HG03159 (cell line): Measurements from ENCODE around the gene WARS2.
"Not testable (repeated sequence)": the region's sequence is repeated elsewhere in the genome, so short reads cannot be mapped to it uniquely, and the experiment has no call there.

Source experiments
- ATAC-seq: cut with Tn5 transposase; IDR thresholded peaks from one replicate; pipeline ENCODE4 v1.9.1; 2021; ENCODE audit warnings: mild to moderate bottlenecking, moderate library complexity; ENCODE audit not compliant: unreplicated experiment

Gene WARS2

GRCh38 chr1:119139857-119140176 lies 636 bp downstream of the WARS2 start:
- ATAC-seq, result peak; percentile 22

DNA sequence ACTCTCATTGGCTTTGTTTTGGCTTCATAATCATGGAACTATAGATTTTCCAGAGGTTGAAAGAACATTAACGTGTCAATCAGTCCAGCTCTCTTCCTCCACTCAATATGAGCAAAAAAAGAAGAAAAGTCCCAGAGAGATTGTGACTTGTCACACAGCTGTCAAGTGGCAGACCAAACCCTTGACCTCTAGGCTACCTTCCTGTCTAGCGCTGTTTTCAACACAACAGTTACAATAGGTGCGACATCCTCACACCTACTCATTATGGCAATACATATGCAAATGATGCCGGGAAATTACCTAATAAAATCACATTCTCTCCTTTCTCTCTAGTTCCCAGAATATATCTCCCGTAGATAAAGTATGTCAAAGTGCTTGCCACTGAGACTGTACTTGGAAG lies 1.1 kb downstream of the WARS2 start:
- peak; percentile 33 for ATAC-seq

DNA sequence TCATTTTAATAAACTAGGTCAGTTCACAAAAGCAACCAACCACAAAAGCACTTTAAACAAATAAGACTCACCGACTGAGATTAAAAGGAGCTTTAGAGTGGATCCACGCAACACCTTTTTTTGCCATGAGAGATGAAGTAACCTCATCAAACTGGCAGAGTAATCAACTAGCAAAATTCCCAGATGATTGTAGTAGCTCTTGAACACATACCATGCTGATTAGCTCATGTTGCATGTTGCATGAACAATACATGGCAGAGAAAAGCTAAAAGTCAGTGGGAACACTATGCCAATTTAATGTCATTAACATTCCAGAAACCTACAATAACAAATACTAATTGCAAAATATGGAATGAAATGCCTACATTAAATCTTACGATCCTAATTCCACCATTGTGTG lies 4.1 kb downstream of the WARS2 start:
- no peak for ATAC-seq

- ATAC-seq, result no peak
Observed at GRCh38 chr1:119133987-119134386, 6.5 kb downstream of the WARS2 start.

DNA sequence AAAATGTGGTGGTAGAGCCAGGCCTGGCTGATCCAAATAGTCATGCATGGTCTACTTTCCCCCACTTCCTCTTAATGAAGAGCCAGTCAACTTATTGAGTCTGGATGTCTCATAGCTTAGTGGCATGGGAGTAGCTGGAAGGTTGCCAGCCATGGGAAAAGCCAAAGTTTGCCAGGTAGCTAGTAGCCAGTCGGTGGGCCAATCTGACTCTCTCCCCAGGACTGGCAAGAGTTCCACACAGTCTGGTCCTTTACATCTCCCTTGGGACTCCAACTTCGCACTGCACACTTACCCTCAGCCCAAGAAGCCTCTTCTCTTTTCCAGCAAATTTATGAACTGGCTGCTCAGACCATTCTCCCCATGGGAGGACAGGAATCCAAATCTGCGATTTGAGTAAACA lies 8.3 kb downstream of the WARS2 start:
- ATAC-seq, result no peak

GRCh38 chr1:119125874-119126273 lies 14.6 kb downstream of the WARS2 start:
- no peak for ATAC-seq

DNA sequence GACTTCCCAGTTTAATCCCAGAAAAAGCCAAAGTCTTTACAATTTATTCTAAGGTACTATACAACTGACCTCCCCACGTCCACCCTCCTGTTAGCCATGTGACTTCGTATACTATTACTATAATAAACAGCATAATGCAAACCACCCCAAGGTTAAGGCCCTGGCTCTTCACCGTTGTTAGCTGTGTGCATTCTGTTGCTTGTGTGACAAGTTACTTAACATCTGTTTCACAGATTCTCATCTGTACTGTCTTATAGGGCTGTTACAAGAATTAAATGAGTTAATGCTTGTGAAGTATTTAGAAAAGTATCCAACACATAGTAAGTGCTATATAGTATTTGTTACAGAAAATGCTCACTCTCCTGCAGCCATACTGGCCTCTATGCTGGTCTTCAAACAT lies 15.7 kb downstream of the WARS2 start:
- no peak for ATAC-seq

GRCh38 chr1:119121872-119122271 lies 18.6 kb downstream of the WARS2 start:
- ATAC-seq, result not testable (repeated sequence)

GRCh38 chr1:119116725-119117124 lies 23.7 kb downstream of the WARS2 start:
- no peak for ATAC-seq

DNA sequence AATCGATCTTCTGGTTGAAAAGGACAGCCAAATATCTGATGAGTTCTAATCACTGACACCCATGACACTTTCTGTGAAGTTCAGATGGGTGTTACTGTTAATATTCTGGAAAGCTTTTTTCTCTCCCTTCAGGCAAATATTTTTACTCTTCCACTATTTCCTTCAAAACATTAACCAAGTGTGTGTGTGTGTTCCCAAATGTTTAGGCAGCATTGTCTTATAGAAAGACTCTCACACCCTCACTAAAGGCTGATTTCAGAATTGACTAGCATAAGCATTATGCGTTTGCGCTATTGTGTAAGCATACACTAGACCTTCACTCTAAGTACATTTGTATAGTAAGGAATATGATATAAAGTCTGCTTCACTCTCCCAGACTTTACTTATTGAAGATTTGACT lies 24.7 kb downstream of the WARS2 start:
- ATAC-seq, result no peak

- no peak for ATAC-seq
Observed at GRCh38 chr1:119115311-119115710, 25.1 kb downstream of the WARS2 start.

DNA sequence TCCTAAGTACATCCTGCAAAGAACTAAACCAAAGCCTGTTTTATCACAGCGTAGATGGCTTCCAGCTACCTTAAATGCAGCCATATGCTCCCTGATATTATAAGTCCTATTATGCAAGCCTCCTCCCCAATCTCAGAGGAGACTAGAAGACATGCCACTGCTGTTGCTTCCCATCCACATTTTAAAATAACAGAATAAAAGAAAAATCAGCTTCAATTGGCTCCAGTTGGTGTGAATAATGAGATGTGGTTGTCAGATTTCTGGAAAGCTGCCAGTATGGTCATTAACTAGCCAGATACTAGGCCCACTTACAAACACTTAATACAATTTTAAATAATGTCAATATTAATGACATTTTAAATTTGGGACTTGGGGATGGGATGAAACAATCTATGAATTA lies 25.7 kb downstream of the WARS2 start:
- ATAC-seq, result no peak

GRCh38 chr1:119112791-119113190 lies 27.7 kb downstream of the WARS2 start:
- ATAC-seq, result no peak

DNA sequence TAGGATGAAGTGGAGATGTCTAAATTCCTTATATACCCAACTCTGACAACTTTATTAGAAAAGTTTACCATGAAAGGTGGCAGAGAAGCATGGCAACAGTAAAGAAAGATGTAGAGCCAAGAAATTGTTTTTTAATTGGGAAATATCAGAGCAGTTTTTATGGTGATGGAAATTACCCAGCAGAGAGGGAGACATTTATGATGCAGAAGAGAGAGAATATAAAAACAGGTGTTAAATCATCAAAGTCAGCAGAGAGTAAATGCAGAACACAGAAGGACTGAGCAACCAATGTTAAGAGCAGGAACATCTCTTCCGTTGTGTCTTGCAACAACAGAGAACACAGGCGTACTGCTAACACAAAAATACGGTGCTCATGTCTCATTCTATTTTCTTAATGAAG lies 28.2 kb downstream of the WARS2 start:
- ATAC-seq, result no peak

DNA sequence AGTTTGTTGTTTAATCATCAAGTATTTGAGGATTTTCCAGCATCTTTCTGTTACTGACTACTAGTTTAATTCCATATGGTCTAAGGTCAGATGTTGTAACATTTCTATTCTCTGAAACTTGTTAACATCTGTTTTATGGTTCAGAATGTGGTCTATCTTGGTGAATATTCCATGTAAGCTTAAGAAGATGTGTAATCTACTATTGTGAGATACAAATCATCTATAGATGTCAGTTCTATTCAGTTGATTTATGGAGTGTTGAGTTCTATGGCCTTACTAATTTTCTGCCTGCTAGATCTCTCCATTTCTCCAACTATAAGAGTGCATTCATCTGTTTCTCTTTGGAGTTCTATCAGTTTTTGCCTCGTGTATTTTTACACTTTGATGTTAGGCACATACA lies 31.5 kb downstream of the WARS2 start:
- ATAC-seq, result no peak

GRCh38 chr1:119103764-119104163 lies 36.7 kb downstream of the WARS2 start:
- ATAC-seq, result no peak

DNA sequence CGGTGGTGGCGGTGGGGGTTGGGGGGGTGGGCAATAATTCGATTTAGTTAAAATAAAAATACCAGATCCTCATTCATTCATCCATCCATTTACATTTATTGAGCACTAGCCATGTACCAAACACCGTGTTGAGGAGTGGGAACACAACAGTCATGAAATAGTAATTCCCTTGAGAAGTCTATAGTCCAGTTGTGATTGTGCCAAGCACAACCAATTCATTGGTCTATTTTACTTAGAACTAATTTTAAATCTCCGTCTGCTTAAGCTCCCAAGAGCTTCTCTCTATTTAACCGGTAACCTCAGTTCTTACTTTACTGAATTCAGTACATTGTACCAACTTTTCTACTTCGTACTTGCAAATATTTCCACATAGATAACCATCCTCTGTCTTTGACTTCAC lies 38.4 kb downstream of the WARS2 start:
- ATAC-seq, result no peak

DNA sequence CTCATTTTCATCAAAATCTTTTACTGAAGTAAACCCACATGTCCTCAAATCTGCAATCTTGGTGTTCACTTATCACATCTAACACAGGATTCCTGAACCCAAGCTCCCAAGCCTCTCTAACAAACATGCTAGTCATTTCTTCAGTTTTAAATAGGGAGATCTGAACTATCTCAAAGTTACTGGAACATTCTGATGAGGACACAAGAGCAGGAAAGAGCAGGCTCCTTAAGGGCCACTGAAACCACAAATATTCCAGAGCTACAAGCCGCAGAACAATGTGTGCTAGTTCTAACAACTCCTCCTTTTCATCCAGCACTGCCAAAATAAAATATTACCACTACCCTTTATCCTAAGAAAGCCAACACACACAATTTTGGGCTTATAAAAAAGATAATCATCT lies 38.9 kb downstream of the WARS2 start:
- ATAC-seq, result no peak

DNA sequence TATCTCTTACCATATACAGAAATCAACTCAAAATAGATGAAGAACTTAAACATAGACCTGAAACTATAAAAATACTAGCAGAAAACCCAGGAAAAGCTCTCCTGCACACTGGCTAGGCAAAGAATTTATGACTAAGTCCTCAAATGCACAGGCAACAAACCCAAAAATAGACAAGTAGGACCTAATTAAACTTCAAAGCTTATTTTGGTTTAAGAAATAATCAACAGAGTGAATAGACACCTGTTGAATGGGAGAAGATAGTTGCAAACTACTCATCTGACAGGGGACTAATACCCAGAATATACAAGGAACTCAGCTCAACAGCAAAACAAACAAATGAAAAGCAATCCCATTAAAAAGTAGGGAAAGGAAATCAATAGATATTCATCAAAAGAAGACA lies 40.7 kb downstream of the WARS2 start:
- ATAC-seq, result no peak

- no peak for ATAC-seq
Observed at GRCh38 chr1:119097380-119097779, 43.1 kb downstream of the WARS2 start.

GRCh38 chr1:119093721-119094120 lies 46.7 kb downstream of the WARS2 start:
- ATAC-seq, result no peak

DNA sequence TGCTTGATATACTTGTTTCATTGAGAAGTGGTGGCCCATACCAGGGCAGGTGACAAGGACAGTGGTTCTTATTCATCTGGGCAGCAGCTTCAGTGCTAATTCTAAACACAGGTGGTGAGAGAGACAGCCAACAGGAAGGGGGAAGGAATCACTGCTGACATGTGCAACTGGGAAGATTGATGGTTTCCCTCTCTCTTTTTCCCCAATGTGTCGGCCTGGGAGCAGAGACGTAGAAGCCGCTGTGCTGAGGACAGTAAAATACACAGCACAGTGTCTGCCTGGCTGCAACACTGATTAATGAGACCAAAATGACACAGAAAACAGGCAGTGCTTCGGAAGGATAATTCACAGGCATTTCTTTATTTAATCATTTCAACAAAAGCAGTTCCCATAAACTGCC lies 48.8 kb downstream of the WARS2 start:
- no peak for ATAC-seq

DNA sequence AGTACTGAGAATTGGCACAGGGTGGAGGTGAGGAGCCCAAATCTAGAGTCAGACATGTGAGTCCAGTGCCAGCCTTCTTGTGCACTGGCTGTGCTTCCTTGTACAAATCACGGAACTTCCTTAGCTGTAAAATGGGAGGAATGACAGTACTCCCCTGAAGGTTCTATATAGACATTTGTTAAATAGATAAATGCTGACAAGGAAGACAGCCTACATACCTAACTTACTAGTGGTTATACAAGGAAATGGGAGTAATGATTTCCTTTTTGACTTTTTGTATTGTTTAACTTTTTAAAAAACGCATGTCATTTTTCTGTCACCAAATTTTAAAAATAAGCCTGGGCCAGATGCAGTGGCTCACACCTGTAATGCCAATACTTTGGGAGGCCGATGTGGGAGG lies 50.2 kb downstream of the WARS2 start:
- ATAC-seq, result no peak

DNA sequence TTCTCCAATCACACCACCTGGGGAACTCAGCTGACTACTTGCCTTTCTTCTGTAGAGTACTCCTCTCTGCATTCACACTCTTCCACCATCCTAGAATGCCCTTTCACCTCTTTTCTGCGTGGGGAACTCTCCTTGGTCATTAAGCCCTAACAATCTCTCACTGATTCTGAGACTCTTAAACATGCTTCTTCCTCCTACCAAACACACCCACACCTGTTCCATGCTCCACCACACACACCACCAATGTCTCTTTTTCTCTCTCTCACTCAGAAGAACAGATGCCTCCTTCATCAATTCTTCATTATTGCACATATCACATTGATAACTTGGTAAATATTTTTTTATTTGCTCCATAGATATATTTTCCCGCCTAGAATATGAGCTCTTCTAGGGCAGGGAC lies 53.6 kb downstream of the WARS2 start:
- no peak for ATAC-seq
